HG02588 (cell line): ENCODE results near the gene SLC4A2.

ENCODE experiments used
- ATAC-seq: cut with Tn5 transposase; IDR thresholded peaks from one replicate; pipeline ENCODE4 v1.9.1; 2021; ENCODE audit warnings: mild to moderate bottlenecking, moderate library complexity; ENCODE audit not compliant: unreplicated experiment

Gene SLC4A2

GRCh38 chr7:151089893-151090730, 30.7 kb downstream of the SLC4A2 start:
- no peak for ATAC-seq

- no peak for ATAC-seq
Observed at GRCh38 chr7:151091003-151091402, 31.6 kb downstream of the SLC4A2 start.

- no peak for ATAC-seq
Observed at GRCh38 chr7:151091431-151091830, 32.0 kb downstream of the SLC4A2 start.

- ATAC-seq = no peak
Observed at GRCh38 chr7:151091988-151092387, 32.6 kb downstream of the SLC4A2 start.

- no peak for ATAC-seq
Observed at GRCh38 chr7:151093748-151094147, 34.4 kb downstream of the SLC4A2 start.

- ATAC-seq = no peak
Observed at GRCh38 chr7:151094675-151095074, 35.3 kb downstream of the SLC4A2 start.

GRCh38 chr7:151095123-151095797, 35.9 kb downstream of the SLC4A2 start:
- ATAC-seq = no peak

- no peak for ATAC-seq
Observed at GRCh38 chr7:151095828-151096475, 36.6 kb downstream of the SLC4A2 start.

GRCh38 chr7:151099486-151100211, 40.3 kb downstream of the SLC4A2 start:
- no peak for ATAC-seq

- ATAC-seq = no peak
Observed at GRCh38 chr7:151100921-151101320, 41.5 kb downstream of the SLC4A2 start.

- no peak for ATAC-seq
Observed at GRCh38 chr7:151101621-151102396, 42.4 kb downstream of the SLC4A2 start.

GRCh38 chr7:151102991-151103390, 43.6 kb downstream of the SLC4A2 start:
- no peak for ATAC-seq

- no peak for ATAC-seq
Observed at GRCh38 chr7:151103973-151104372, 44.6 kb downstream of the SLC4A2 start.

- no peak for ATAC-seq
Observed at GRCh38 chr7:151104411-151105235, 45.2 kb downstream of the SLC4A2 start.

GRCh38 chr7:151107882-151108281, 48.5 kb downstream of the SLC4A2 start:
- ATAC-seq = no peak

GRCh38 chr7:151109094-151110048, 50.0 kb downstream of the SLC4A2 start:
- ATAC-seq = no peak

- no peak for ATAC-seq
Observed at GRCh38 chr7:151110236-151110940, 51.0 kb downstream of the SLC4A2 start.
